Ascending aorta (tissue), 2 donors: Measurements from ENCODE around the gene ADAMTS17. TPM values are rescaled to one million over a fixed set of nuclear protein-coding genes. Genes with fewer than 3 reads are reported as not detected.

ENCODE experiments used
- DNase-seq, 2 donors: peaks; one replicate each; pipeline ENCODE4 v3.0.0-alpha.2; 2019; ENCODE audit warnings: low spot score in 2 of 2
- H3K27ac ChIP-seq, 2 donors: fragments of 200-600 bp; sonication (generic); one replicate each; pipeline ENCODE4 v1.5.1; 2016 to 2017; ENCODE audit warnings: mild to moderate bottlenecking in 1 of 2
- H3K27me3 ChIP-seq: fragments of 200-600 bp; sonication (generic); one replicate; pipeline ENCODE4 v1.5.1; 2017
- H3K36me3 ChIP-seq, 2 donors: fragments of 200-600 bp; sonication (generic); one replicate each; pipeline ENCODE4 v1.5.1; 2016
- H3K4me1 ChIP-seq, 2 donors: fragments of 200-600 bp; sonication (generic); one replicate each; pipeline ENCODE4 v1.5.1; 2016 to 2017; ENCODE audit warnings: mild to moderate bottlenecking in 1 of 2
- H3K4me3 ChIP-seq, 2 donors: fragments of 200-600 bp; sonication (generic); one replicate each; pipeline ENCODE4 v1.5.1; 2016 to 2017; ENCODE audit warnings: mild to moderate bottlenecking in 1 of 2
- H3K9me3 ChIP-seq, 2 donors: fragments of 200-600 bp; sonication (generic); one replicate each; pipeline ENCODE4 v1.5.1; 2016
- intact Hi-C: fragments of 100-400 bp; cut with DNase I; formaldehyde crosslinking; loops from one replicate; pipeline ENCODE4 v1.15.1; 2023
- total RNA-seq: library from RNA; depleted of rRNA; stranded (reverse); fragments of >200 nt; gene quantifications from one replicate; pipeline ENCODE4 v1.1.0, GENCODE V29; 2016
- TF ChIP-seq, protein P1 (sequence below), 3 experiments: fragments of 200-600 bp in 2 of 3; fragments of 450-650 bp in 1 of 3; sonication (generic) in 2 of 3; IDR thresholded peaks; one replicate each; pipeline ENCODE4 v1.5.1; 2016 to 2019; ENCODE audit warnings: antibody characterized with exemption in 3 of 3, mild to moderate bottlenecking in 1 of 3, moderate library complexity in 1 of 3

Gene ADAMTS17
- total RNA-seq, 1 donor from 2014 or later = 2.8 TPM

DNA sequence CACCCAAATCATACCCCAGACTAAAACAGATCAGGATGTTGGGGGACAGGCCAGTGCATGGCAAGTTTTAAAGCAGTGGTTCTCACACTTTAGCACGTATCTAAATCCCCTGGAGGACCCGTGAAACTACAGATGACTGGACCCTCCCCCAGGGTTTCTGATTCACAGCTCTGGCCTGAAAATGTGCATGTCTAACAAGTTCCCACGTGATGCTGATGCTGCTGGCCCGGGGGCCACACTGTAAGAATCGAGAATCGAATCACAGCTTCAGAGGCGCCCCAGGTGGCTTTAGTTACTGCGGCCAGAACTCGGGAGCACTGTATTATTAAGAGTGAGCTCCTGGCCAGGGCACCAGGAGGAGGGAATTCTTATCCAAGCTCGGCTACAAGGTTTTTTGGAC is 11.6 kb downstream of the ADAMTS17 start:
- TF ChIP-seq, protein P1, sequence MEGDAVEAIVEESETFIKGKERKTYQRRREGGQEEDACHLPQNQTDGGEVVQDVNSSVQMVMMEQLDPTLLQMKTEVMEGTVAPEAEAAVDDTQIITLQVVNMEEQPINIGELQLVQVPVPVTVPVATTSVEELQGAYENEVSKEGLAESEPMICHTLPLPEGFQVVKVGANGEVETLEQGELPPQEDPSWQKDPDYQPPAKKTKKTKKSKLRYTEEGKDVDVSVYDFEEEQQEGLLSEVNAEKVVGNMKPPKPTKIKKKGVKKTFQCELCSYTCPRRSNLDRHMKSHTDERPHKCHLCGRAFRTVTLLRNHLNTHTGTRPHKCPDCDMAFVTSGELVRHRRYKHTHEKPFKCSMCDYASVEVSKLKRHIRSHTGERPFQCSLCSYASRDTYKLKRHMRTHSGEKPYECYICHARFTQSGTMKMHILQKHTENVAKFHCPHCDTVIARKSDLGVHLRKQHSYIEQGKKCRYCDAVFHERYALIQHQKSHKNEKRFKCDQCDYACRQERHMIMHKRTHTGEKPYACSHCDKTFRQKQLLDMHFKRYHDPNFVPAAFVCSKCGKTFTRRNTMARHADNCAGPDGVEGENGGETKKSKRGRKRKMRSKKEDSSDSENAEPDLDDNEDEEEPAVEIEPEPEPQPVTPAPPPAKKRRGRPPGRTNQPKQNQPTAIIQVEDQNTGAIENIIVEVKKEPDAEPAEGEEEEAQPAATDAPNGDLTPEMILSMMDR (IDR thresholded peaks at IDR 0.05) = no peak
- Histone ChIP-seq H3K9me3 (no peaks in the 10 kb centered on the region), H3K27ac (no peak overlapping the region), H3K36me3 (no peaks in the 10 kb centered on the region), H3K27me3 (no peaks in the 10 kb centered on the region), H3K4me3 (no peak overlapping the region), H3K4me1 (no peaks in the 10 kb centered on the region)
- no peak for DNase-seq
- intact Hi-C loops = no loop called here

DNA sequence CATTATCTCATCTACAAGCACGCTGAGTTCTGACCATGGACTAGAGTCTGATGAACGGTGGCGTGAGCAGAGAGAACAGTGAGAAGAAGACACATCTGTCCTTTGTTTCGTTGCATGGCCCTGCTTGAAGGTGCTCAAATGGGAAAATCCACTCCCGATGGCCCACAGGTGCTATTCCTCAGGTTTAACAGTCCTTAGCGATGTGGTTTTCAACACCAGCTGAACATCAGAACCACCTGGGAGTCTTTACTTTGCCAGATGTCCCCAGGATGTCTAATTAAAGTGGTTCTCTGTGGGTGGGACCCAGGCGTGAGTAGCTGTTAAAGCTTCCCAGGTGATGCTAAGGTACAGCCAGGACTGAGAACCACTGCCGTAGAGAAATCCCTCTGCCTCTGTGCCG is 13.0 kb downstream of the ADAMTS17 start:
- no peaks in the 10 kb centered on the region for H3K9me3 ChIP-seq
- no peaks in the 10 kb centered on the region for H3K4me1 ChIP-seq
- TF ChIP-seq, protein P1 (IDR thresholded peaks at IDR 0.05) = no peak
- no peak overlapping the region for H3K27ac ChIP-seq
- H3K36me3 ChIP-seq = no peaks in the 10 kb centered on the region
- intact Hi-C loops = no loop called here
- no peak overlapping the region for H3K4me3 ChIP-seq
- no peaks in the 10 kb centered on the region for H3K27me3 ChIP-seq
- DNase-seq = no peak

DNA sequence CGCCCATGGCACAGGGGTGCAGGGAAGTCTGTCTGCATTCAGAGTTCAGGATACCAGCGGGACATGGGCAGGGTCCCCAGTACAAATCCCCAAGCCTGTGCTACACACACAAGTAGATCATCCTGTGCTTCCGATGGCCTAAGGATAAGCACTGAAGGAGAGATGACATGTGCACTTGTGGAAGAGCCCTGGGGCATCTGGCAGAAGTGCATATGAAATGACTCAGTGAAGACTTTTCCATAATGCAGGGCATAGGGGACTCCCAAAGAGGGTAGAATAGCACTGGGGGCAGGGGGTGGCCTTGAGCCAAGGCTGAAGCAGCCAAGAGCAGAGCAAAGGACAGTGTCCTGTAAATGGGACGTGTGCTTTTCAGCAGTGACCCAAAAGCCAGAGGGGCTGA is 22.9 kb downstream of the ADAMTS17 start:
- no peak overlapping the region for H3K27ac ChIP-seq
- H3K4me3 ChIP-seq = no peak overlapping the region
- no peaks in the 10 kb centered on the region for H3K27me3 ChIP-seq
- intact Hi-C loops = no loop called here
- no peak for DNase-seq
- no peaks in the 10 kb centered on the region for H3K4me1 ChIP-seq
- TF ChIP-seq, protein P1 (IDR thresholded peaks at IDR 0.05) = no peak
- H3K36me3 ChIP-seq = peaks cover 3 to 8% of the 10 kb centered on the region in 2 donors
- no peaks in the 10 kb centered on the region for H3K9me3 ChIP-seq

DNA sequence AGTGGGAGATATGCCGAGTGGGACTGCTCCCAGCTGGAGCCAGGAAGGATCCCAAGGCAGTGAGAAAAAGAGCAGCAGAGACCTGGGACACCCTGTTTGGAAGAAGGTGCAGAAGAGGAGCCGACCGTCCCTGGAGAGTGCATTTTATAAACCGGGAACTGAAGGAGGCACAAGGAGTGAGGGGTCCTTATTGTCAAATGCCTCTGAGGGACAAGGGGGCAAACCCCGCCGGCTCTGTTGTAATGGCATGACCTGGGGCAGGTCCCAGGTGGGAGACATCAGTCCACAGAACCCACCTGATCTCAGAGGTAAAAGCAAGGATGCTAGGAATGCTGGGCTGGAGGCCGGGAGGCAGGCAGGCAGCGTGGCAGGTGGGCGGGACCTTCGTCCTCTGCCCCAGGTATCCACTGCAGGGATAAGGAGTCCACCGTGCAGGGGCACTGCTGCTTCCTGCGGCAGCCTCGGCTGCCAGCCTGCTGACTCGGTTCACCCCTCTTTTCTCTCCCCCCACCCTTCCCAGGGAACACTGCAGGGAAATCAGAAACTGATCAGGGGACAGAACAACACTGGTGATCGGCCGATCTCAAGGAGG is 26.9 kb downstream of the ADAMTS17 start:
- Histone ChIP-seq H3K27ac (no peak overlapping the region), H3K4me1 (peaks cover 0 to 11% of the 10 kb centered on the region in 2 donors), H3K36me3 (peaks cover 3 to 8% of the 10 kb centered on the region in 2 donors), H3K27me3 (no peaks in the 10 kb centered on the region), H3K9me3 (peaks cover 0 to 5% of the 10 kb centered on the region in 2 donors), H3K4me3 (no peak overlapping the region)
- no peak for DNase-seq
- intact Hi-C loops = no loop called here
- TF ChIP-seq, protein P1 (IDR thresholded peaks at IDR 0.05) = no peak

DNA sequence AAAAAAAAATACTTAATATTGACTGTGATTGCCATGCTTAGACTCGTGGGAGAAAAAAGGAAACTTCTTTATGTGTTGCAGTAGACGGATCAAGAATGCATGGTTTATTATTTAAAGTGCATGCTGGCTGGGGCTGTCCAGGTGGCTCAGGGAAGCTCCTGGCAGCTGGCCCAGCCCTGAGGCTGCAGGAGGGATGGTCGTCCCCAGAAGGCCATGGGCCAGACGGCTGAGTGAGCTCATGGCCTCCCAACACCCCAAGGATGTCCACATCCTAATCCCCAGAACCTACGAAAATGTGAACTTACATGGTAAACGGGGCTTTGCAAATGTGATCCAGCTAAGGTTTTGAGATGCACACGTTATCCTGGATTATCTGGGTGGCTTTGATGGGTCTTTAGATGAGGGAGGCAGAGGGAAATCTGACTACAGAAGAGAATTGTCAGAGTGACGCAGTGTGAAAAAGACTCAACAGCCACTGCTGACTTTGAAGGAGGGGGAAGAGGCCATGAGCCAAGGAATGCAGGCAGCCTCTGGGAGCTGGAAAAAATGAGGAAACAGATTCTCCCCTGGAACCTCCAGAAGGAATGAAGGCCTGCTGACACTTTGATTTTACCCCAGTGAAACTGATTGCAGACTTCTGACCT is 29.8 kb downstream of the ADAMTS17 start:
- TF ChIP-seq, protein P1 (IDR thresholded peaks at IDR 0.05) = no peak
- Histone ChIP-seq H3K9me3 (peaks cover 0 to 5% of the 10 kb centered on the region in 2 donors), H3K4me1 (peaks cover 0 to 27% of the 10 kb centered on the region in 2 donors), H3K27ac (no peak overlapping the region), H3K36me3 (no peaks in the 10 kb centered on the region), H3K4me3 (no peak overlapping the region), H3K27me3 (no peaks in the 10 kb centered on the region)
- no peak for DNase-seq
- intact Hi-C loops = no loop called here
